KOPT-K1 (cell line): ENCODE results near the gene LAPTM5.

ENCODE experiments used
- H3K27ac ChIP-seq: fragments of 200-600 bp; sonication (generic); 2 replicates; pipeline ENCODE4 v1.5.1; 2016; ENCODE audit warnings: antibody characterized with exemption, mild to moderate bottlenecking, low read depth, low read length; ENCODE audit not compliant: poor library complexity, severe bottlenecking
- H3K36me3 ChIP-seq: fragments of 200-600 bp; sonication (generic); 2 replicates; pipeline ENCODE4 v1.5.1; 2017; ENCODE audit warnings: antibody characterized with exemption, mild to moderate bottlenecking, low read length, moderate library complexity; ENCODE audit not compliant: insufficient read depth
- H3K9me3 ChIP-seq: fragments of 200-600 bp; sonication (generic); 2 replicates; pipeline ENCODE4 v1.5.1; 2017; ENCODE audit warnings: antibody characterized with exemption, low read length, mild to moderate bottlenecking; ENCODE audit not compliant: insufficient read depth, poor library complexity, severe bottlenecking

The LAPTM5 gene

DNA sequence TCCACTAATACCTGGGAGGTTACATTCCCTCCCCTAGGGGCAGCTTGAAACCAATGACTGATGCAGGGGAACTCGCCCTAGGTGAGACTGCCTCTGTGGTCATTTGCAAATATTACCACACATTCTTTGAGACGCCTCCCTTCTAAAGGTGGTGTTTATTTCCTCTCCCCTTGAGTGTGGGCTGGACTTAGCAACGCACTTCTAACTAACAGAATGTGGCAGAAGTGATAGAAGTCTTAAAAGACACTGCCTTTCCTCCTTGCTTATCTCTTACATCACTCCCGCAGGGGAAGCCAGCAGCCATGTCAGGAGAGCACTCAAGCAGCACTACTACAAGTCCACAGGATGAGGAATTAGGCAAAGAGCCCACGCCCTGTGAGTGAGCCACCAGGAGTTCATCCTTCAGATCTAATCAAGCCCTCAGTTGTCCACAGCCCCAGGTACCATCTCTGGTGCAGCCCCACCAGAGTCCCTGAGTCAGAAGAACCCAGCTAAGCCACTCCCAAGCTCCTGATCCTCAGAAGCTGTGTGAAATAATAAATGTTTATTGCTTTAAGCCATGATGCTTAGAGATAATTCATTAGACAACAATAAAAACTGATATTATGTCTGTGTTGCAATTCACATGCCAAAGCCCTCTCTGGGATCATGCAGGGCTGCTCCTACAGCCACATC lies 19.4 kb downstream of the LAPTM5 start:
- Histone ChIP-seq H3K36me3 (peaks cover 98% of the 10 kb centered on the region), H3K27ac (no peak overlapping the region), H3K9me3 (no peaks in the 10 kb centered on the region)

GRCh38 chr1:30737357-30738039 lies 20.1 kb downstream of the LAPTM5 start:
- Histone ChIP-seq H3K36me3 (peaks cover 98% of the 10 kb centered on the region), H3K27ac (no peak overlapping the region), H3K9me3 (no peaks in the 10 kb centered on the region)

DNA sequence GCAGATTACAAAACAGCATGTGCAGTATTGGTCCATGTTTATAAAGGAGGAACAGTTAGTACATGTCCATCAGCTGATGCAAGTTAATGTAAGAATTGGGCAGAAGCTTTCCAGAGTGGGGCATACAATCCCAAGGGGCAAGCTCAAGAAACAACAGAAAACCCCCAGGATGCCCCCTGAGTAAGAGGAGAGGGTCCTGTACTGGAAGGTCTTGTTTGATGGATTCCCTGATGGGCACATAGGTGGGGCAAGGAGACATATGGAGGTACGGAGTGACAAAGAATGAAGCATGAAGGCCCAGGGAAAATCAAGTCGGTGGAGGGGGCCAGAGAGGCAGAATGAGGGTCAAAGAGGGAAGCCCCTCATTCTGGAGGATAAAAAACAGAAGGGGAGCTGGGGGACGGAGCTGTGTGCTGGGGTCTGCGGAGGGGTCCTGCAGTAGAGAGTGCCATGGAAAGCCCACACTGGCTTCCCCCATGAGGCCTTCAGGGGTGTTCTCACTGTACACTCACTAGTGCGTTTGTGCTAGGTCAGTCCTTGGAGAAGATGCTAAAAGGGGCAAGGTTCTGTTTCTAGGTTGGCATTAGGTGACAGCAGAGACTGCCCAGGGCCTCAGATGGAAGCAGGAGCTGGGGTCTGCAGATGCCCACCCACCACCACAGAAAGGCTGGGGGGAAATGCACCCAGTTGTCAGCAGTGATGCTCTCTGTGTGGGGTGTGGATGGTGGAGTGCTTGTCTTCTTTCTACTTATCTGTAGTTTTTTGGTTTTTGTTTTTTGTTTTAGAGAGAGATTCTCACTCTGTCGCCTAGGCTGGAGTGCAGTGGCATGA lies 21.7 kb downstream of the LAPTM5 start:
- H3K36me3 ChIP-seq, result peaks cover 85% of the 10 kb centered on the region
- no peak overlapping the region for H3K27ac ChIP-seq
- H3K9me3 ChIP-seq, result no peaks in the 10 kb centered on the region

DNA sequence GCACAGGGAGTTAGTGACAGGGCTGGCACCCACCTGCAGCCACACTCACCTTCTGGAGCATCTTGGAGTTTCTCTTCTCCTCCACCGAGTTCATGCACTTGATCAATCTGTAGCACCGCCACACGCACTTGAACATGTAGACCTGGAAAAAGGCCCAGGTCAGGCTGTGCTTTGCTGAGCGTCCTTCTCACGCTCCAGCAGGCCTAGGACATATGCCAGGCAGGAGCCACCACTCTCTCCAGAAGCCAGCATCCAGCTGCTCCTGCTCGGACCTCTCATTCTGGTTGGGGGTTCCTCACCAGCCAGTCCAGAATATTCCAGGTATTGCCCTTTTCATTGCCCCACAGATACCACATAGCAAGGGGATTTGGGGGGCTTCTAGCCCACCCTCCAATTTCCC lies 22.4 kb downstream of the LAPTM5 start:
- Histone ChIP-seq H3K9me3 (no peaks in the 10 kb centered on the region), H3K36me3 (peaks cover 79% of the 10 kb centered on the region), H3K27ac (no peak overlapping the region)

GRCh38 chr1:30734580-30734979 lies 23.0 kb downstream of the LAPTM5 start:
- Histone ChIP-seq H3K36me3 (peaks cover 74% of the 10 kb centered on the region), H3K27ac (no peak overlapping the region), H3K9me3 (no peaks in the 10 kb centered on the region)

DNA sequence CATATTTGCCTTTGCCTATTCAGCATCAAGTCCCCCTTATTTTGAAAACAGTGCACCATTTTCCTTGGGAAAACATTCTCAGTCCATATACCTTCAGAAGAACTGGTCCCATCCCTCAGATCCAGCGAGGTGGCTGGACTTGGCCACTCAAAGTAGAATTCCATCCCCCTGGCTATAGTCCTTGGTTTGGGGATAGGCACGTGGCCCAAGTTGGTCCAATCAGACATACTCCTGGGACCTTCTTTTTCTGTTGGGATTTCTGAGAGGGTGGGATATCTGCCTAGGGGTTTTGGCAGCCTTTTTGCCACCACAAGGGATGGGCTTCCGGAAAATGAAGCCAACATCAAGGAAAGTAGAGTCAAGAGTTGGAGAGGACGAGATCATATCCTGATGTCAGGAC lies 23.5 kb downstream of the LAPTM5 start:
- peaks cover 69% of the 10 kb centered on the region for H3K36me3 ChIP-seq
- no peak overlapping the region for H3K27ac ChIP-seq

DNA sequence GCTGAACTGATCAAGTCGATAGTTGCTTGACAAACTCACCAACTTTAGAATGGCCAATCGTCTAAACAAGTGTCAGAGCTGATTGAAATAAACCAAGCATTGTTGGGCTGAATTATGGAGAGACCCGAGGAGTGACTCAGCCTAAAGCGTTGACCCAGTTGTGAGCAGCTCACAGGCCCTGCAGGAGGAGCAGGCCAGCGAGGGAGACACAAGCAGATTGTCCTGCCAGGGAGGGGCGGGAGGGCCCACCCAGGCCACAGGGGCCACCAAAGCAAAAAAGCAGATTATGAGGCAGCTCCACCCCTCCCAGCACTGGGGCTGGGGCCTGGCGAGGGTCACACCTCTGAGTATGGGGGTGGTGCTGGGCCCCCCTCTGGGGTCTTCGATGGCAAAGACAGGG lies 24.1 kb downstream of the LAPTM5 start:
- no peaks in the 10 kb centered on the region for H3K9me3 ChIP-seq
- peaks cover 63% of the 10 kb centered on the region for H3K36me3 ChIP-seq
- H3K27ac ChIP-seq, result no peak overlapping the region

More for the DNA sequence above, 23.5 kb downstream of the LAPTM5 start:
- H3K9me3 ChIP-seq, result no peaks in the 10 kb centered on the region

- no peaks in the 10 kb centered on the region for H3K9me3 ChIP-seq
- H3K36me3 ChIP-seq, result peaks cover 52% of the 10 kb centered on the region
- no peak overlapping the region for H3K27ac ChIP-seq
These were observed 25.1 kb downstream of the LAPTM5 start for GRCh38 chr1:30732277-30732996.

DNA sequence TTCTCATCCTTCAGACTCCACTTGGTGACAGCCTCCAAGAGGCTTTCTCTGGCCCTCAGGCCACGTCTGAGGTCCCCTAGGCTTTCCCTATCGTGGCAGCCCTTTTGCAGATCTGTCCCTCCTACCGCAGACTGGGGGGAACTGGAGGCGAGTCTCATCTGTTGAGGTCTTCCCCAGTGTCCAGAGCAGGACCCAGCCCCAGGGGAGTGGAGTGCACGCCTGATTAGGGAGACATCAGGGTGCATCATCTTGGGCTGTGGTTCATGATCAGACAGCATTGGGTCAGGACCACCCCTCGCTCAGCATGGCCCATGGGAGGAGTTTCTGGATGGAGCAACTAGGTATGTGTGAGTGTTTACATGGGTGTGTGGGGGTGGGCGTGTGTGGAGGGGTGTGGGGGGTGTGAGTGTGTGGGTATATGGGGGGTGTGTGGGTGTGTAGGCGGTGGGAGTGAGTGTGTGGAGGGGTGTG lies 25.7 kb downstream of the LAPTM5 start:
- Histone ChIP-seq H3K9me3 (no peaks in the 10 kb centered on the region), H3K27ac (no peak overlapping the region), H3K36me3 (peaks cover 46% of the 10 kb centered on the region)

DNA sequence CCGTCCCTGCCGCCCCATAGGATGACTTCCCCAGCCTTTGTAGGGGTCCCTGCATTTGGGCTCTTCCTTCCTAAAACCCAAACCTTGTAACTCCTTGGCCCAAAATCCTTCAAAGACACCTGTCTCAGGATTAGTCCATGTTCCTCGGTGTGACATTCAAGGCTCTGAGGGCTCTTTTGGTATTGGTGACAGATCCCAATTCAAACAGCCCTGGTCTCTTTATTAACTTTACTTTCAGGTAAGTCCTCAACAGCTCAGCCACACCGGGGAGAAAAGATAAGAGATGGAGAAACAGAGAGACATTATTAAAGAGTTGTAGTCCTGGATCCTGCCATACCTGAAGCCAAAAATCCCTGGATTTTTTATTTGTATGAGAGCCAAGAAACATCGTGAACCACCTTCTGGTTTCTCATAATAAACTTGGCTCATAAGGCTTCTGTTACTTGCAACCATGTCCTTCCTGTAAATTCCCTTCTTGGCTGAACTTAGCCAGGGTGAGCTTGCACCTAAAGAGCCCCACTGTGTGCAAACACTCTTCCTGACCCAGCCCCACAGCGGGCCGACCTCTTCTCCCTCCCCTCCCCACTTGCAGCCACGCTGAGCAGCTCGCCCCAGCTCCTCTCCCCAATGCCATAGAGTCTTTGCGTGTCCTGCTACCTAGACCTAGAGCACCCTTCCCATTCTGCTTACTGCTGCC lies 26.3 kb downstream of the LAPTM5 start:
- H3K36me3 ChIP-seq, result peaks cover 40% of the 10 kb centered on the region
- no peak overlapping the region for H3K27ac ChIP-seq
- no peaks in the 10 kb centered on the region for H3K9me3 ChIP-seq

- Histone ChIP-seq H3K9me3 (no peaks in the 10 kb centered on the region), H3K27ac (no peak overlapping the region), H3K36me3 (peaks cover 33% of the 10 kb centered on the region)
These were observed 27.0 kb downstream of the LAPTM5 start for GRCh38 chr1:30730346-30731108.

- peaks cover 27% of the 10 kb centered on the region for H3K36me3 ChIP-seq
- no peaks in the 10 kb centered on the region for H3K9me3 ChIP-seq
- H3K27ac ChIP-seq, result no peak overlapping the region
These were observed 27.7 kb downstream of the LAPTM5 start for GRCh38 chr1:30729901-30730300.

GRCh38 chr1:30728832-30729638 lies 28.5 kb downstream of the LAPTM5 start:
- no peak overlapping the region for H3K27ac ChIP-seq

More at GRCh38 chr1:30728832-30729638, 28.5 kb downstream of the LAPTM5 start:
- H3K9me3 ChIP-seq, result no peaks in the 10 kb centered on the region
- H3K36me3 ChIP-seq, result peaks cover 18% of the 10 kb centered on the region
